Measurements from ENCODE around the gene NUP214. TPM values are rescaled to one million over a fixed set of nuclear protein-coding genes. Genes with fewer than 3 reads are reported as not detected.

The NUP214 gene
- total and polyA plus RNA-seq, 9 donors, result 21.2 to 35.6 (median 29.7) TPM

- peaks cover 50% of the 10 kb centered on the region for H3K36me3 ChIP-seq (ENCODE audit: control insufficient read depth, insufficient read depth, low read length)
Observed at GRCh38 chr9:131227112-131227958, 101.9 kb downstream of the NUP214 start.

GRCh38 chr9:131227959-131228460 lies 102.6 kb downstream of the NUP214 start:
- Histone ChIP-seq H3K27ac (ENCODE audit: low read length) (no peak overlapping the region), H3K4me3 (ENCODE audit: low read length) (peak overlapping the region; percentile 13), H3K36me3 (ENCODE audit: control insufficient read depth, insufficient read depth, low read length) (peaks cover 52% of the 10 kb centered on the region), H3K9me3 (replicated peaks; ENCODE audit: control insufficient read depth, low read depth, low read length) (no peaks in the 10 kb centered on the region), H3K27me3 (ENCODE audit: control insufficient read depth, insufficient read depth, low read length) (no peaks in the 10 kb centered on the region), H3K4me1 (ENCODE audit: control insufficient read depth, insufficient read depth, low read length) (peaks cover 25% of the 10 kb centered on the region)
- DNase-seq, result no peak
- WGBS (ENCODE audit: insufficient coverage), result 53% methylated on average over 7 of the region's 9 CpGs

More at GRCh38 chr9:131227112-131227958, 101.9 kb downstream of the NUP214 start:
- H3K9me3 ChIP-seq (replicated peaks; ENCODE audit: control insufficient read depth, low read depth, low read length), result no peaks in the 10 kb centered on the region
- no peak overlapping the region for H3K4me3 ChIP-seq (ENCODE audit: low read length)
- 43% methylated on average over 2 of the region's 9 CpGs for WGBS (ENCODE audit: insufficient coverage)
- DNase-seq, result peak; percentile 72
- peak overlapping the region; percentile 20 for H3K27ac ChIP-seq (ENCODE audit: low read length)
- peaks cover 25% of the 10 kb centered on the region for H3K4me1 ChIP-seq (ENCODE audit: control insufficient read depth, insufficient read depth, low read length)
- H3K27me3 ChIP-seq (ENCODE audit: control insufficient read depth, insufficient read depth, low read length), result no peaks in the 10 kb centered on the region

- Histone ChIP-seq H3K4me3 (ENCODE audit: low read length) (no peak overlapping the region), H3K36me3 (ENCODE audit: control insufficient read depth, insufficient read depth, low read length) (peaks cover 61% of the 10 kb centered on the region), H3K27me3 (ENCODE audit: control insufficient read depth, insufficient read depth, low read length) (no peaks in the 10 kb centered on the region), H3K4me1 (ENCODE audit: control insufficient read depth, insufficient read depth, low read length) (peaks cover 30% of the 10 kb centered on the region), H3K9me3 (replicated peaks; ENCODE audit: control insufficient read depth, low read depth, low read length) (no peaks in the 10 kb centered on the region), H3K27ac (ENCODE audit: low read length) (no peak overlapping the region)
- no peak for DNase-seq
- no CpG with 5 or more reads among the region's 8 CpGs for WGBS (ENCODE audit: insufficient coverage)
Observed at GRCh38 chr9:131228988-131229387, 103.6 kb downstream of the NUP214 start.

- no peak for DNase-seq
- H3K4me3 ChIP-seq (ENCODE audit: low read length), result no peak overlapping the region
- peaks cover 53% of the 10 kb centered on the region for H3K4me1 ChIP-seq (ENCODE audit: control insufficient read depth, insufficient read depth, low read length)
- WGBS (ENCODE audit: insufficient coverage), result 90% methylated on average over 7 of the region's 11 CpGs
- H3K27me3 ChIP-seq (ENCODE audit: control insufficient read depth, insufficient read depth, low read length), result no peaks in the 10 kb centered on the region
- H3K9me3 ChIP-seq (replicated peaks; ENCODE audit: control insufficient read depth, low read depth, low read length), result no peaks in the 10 kb centered on the region
- H3K36me3 ChIP-seq (ENCODE audit: control insufficient read depth, insufficient read depth, low read length), result peaks cover 65% of the 10 kb centered on the region
- H3K27ac ChIP-seq (ENCODE audit: low read length), result peak overlapping the region; percentile 75
Observed at GRCh38 chr9:131233556-131233955, 108.2 kb downstream of the NUP214 start.

- Histone ChIP-seq H3K4me1 (ENCODE audit: control insufficient read depth, insufficient read depth, low read length) (peaks cover 53% of the 10 kb centered on the region), H3K27me3 (ENCODE audit: control insufficient read depth, insufficient read depth, low read length) (no peaks in the 10 kb centered on the region), H3K9me3 (replicated peaks; ENCODE audit: control insufficient read depth, low read depth, low read length) (no peaks in the 10 kb centered on the region), H3K4me3 (ENCODE audit: low read length) (no peak overlapping the region), H3K27ac (ENCODE audit: low read length) (peak overlapping the region; percentile 75), H3K36me3 (ENCODE audit: control insufficient read depth, insufficient read depth, low read length) (peaks cover 61% of the 10 kb centered on the region)
- 94% methylated on average over 7 of the region's 9 CpGs for WGBS (ENCODE audit: insufficient coverage)
- no peak for DNase-seq
Observed at GRCh38 chr9:131233995-131234394, 108.6 kb downstream of the NUP214 start.

- 97% methylated on average over 3 of the region's 16 CpGs for whole genome bisulfite sequencing (ENCODE audit: insufficient coverage)
- no peaks in the 10 kb centered on the region for H3K9me3 ChIP-seq (replicated peaks; ENCODE audit: control insufficient read depth, low read depth, low read length)
- DNase-seq, result no peak
- peaks cover 52% of the 10 kb centered on the region for H3K36me3 ChIP-seq (ENCODE audit: control insufficient read depth, insufficient read depth, low read length)
- H3K27ac ChIP-seq (ENCODE audit: low read length), result peak overlapping the region; percentile 75
- H3K27me3 ChIP-seq (ENCODE audit: control insufficient read depth, insufficient read depth, low read length), result no peaks in the 10 kb centered on the region
- H3K4me1 ChIP-seq (ENCODE audit: control insufficient read depth, insufficient read depth, low read length), result peaks cover 59% of the 10 kb centered on the region
- no peak overlapping the region for H3K4me3 ChIP-seq (ENCODE audit: low read length)
Observed at GRCh38 chr9:131234799-131235479, 109.6 kb downstream of the NUP214 start.

GRCh38 chr9:131235480-131235851 lies 110.1 kb downstream of the NUP214 start:
- Histone ChIP-seq H3K4me1 (ENCODE audit: control insufficient read depth, insufficient read depth, low read length) (peaks cover 65% of the 10 kb centered on the region), H3K27ac (ENCODE audit: low read length) (peak overlapping the region; percentile 75), H3K4me3 (ENCODE audit: low read length) (no peak overlapping the region), H3K9me3 (replicated peaks; ENCODE audit: control insufficient read depth, low read depth, low read length) (no peaks in the 10 kb centered on the region), H3K36me3 (ENCODE audit: control insufficient read depth, insufficient read depth, low read length) (peaks cover 48% of the 10 kb centered on the region), H3K27me3 (ENCODE audit: control insufficient read depth, insufficient read depth, low read length) (no peaks in the 10 kb centered on the region)
- peak; percentile 71 for DNase-seq
- WGBS (ENCODE audit: insufficient coverage), result 85% methylated on average over 6 of the region's 9 CpGs

GRCh38 chr9:131236161-131236560 lies 110.8 kb downstream of the NUP214 start:
- Histone ChIP-seq H3K4me1 (ENCODE audit: control insufficient read depth, insufficient read depth, low read length) (peaks cover 68% of the 10 kb centered on the region), H3K36me3 (ENCODE audit: control insufficient read depth, insufficient read depth, low read length) (peaks cover 41% of the 10 kb centered on the region), H3K27ac (ENCODE audit: low read length) (peak overlapping the region; percentile 75), H3K27me3 (ENCODE audit: control insufficient read depth, insufficient read depth, low read length) (no peaks in the 10 kb centered on the region), H3K9me3 (replicated peaks; ENCODE audit: control insufficient read depth, low read depth, low read length) (no peaks in the 10 kb centered on the region), H3K4me3 (ENCODE audit: low read length) (no peak overlapping the region)
- DNase-seq, result no peak
- WGBS (ENCODE audit: insufficient coverage), result 77% methylated on average over 6 of the region's 8 CpGs

- H3K4me3 ChIP-seq (ENCODE audit: low read length), result no peak overlapping the region
- no CpG with 5 or more reads among the region's 5 CpGs for WGBS (ENCODE audit: insufficient coverage)
- H3K27ac ChIP-seq (ENCODE audit: low read length), result peak overlapping the region; percentile 75
- DNase-seq, result no peak
- H3K9me3 ChIP-seq (replicated peaks; ENCODE audit: control insufficient read depth, low read depth, low read length), result no peaks in the 10 kb centered on the region
- H3K36me3 ChIP-seq (ENCODE audit: control insufficient read depth, insufficient read depth, low read length), result peaks cover 35% of the 10 kb centered on the region
- H3K4me1 ChIP-seq (ENCODE audit: control insufficient read depth, insufficient read depth, low read length), result peaks cover 68% of the 10 kb centered on the region
- no peaks in the 10 kb centered on the region for H3K27me3 ChIP-seq (ENCODE audit: control insufficient read depth, insufficient read depth, low read length)
Observed at GRCh38 chr9:131236761-131237160, 111.4 kb downstream of the NUP214 start.

- Histone ChIP-seq H3K4me3 (ENCODE audit: low read length) (no peak overlapping the region), H3K36me3 (ENCODE audit: control insufficient read depth, insufficient read depth, low read length) (peaks cover 30% of the 10 kb centered on the region), H3K4me1 (ENCODE audit: control insufficient read depth, insufficient read depth, low read length) (peaks cover 68% of the 10 kb centered on the region), H3K27me3 (ENCODE audit: control insufficient read depth, insufficient read depth, low read length) (no peaks in the 10 kb centered on the region), H3K9me3 (replicated peaks; ENCODE audit: control insufficient read depth, low read depth, low read length) (no peaks in the 10 kb centered on the region), H3K27ac (ENCODE audit: low read length) (peak overlapping the region; percentile 60)
- DNase-seq, result peak; percentile 42
- 69% methylated on average over 2 of the region's 7 CpGs for WGBS (ENCODE audit: insufficient coverage)
Observed at GRCh38 chr9:131237291-131237690, 111.9 kb downstream of the NUP214 start.
